HL-60 (cell line): ENCODE results near the gene ASCL5.

Experiments used
- DNase-seq, 2 experiments: peaks; one replicate each; pipeline ENCODE4 v3.0.0-alpha.2; 2010 to 2020; ENCODE audit warnings: low read depth in 1 of 2, low spot score in 1 of 2
- H3K27ac ChIP-seq: fragments of 250-450 bp; sonication (Bioruptor Pico); replicated peaks from 2 replicates; pipeline ENCODE4 v1.5.1; 2020; ENCODE audit warnings: mild to moderate bottlenecking, moderate library complexity
- H3K27me3 ChIP-seq: fragments of 250-450 bp; sonication (Bioruptor Pico); 2 replicates; pipeline ENCODE4 v1.5.1; 2021; ENCODE audit warnings: mild to moderate bottlenecking, moderate library complexity; ENCODE audit not compliant: insufficient read depth, poor library complexity, severe bottlenecking
- H3K4me3 ChIP-seq: replicated peaks from 2 replicates; pipeline ENCODE4 v1.5.1; 2011; ENCODE audit warnings: mild to moderate bottlenecking, control low read depth, low read length; ENCODE audit not compliant: insufficient read depth
- CTCF ChIP-seq: IDR thresholded peaks from one replicate; pipeline ENCODE4 v1.5.1; 2011; ENCODE audit warnings: low read length, control low read depth, inconsistent platforms; ENCODE audit not compliant: insufficient read depth
- GABPA ChIP-seq: IDR thresholded peaks from 2 replicates; pipeline ENCODE4 v1.6.1; 2012; ENCODE audit warnings: low read depth
- POLR2AphosphoS5 ChIP-seq: IDR thresholded peaks from 2 replicates; pipeline ENCODE4 v1.6.1; 2012; ENCODE audit warnings: low read depth
- REST ChIP-seq: IDR thresholded peaks from 2 replicates; pipeline ENCODE4 v1.6.1; 2012; ENCODE audit warnings: low read depth; ENCODE audit not compliant: insufficient replicate concordance
- SPI1 ChIP-seq: IDR thresholded peaks from 2 replicates; pipeline ENCODE4 v1.6.1; 2012; ENCODE audit warnings: low read depth, mild to moderate bottlenecking, borderline replicate concordance

Gene ASCL5

GRCh38 chr1:201138311-201138840 lies 11.4 kb upstream of the ASCL5 start:
- DNase-seq = no peak
- TF ChIP-seq GABPA (no peak), REST (no peak), POLR2AphosphoS5 (no peak), SPI1 (no peak), CTCF (no peak)
- Histone ChIP-seq H3K27ac (no peak overlapping the region), H3K27me3 (no peaks in the 10 kb centered on the region), H3K4me3 (no peak overlapping the region)

- Histone ChIP-seq H3K4me3 (no peak overlapping the region), H3K27ac (no peak overlapping the region), H3K27me3 (no peaks in the 10 kb centered on the region)
- no peak for TF ChIP-seq GABPA
- TF ChIP-seq CTCF = no peak
- no peak for TF ChIP-seq POLR2AphosphoS5
- TF ChIP-seq SPI1 = no peak
- no peak for TF ChIP-seq REST
- DNase-seq = no peak
These were observed 10.8 kb upstream of the ASCL5 start for GRCh38 chr1:201137579-201138310.

GRCh38 chr1:201137024-201137392 lies 10.0 kb upstream of the ASCL5 start:
- Histone ChIP-seq H3K4me3 (no peak overlapping the region), H3K27ac (no peak overlapping the region), H3K27me3 (no peaks in the 10 kb centered on the region)
- DNase-seq = no peak
- TF ChIP-seq CTCF (no peak), SPI1 (no peak), POLR2AphosphoS5 (no peak), REST (no peak), GABPA (no peak)
